Kidney epithelial cell (primary cell): ENCODE measurements around the gene TFRC. TPM values are rescaled to one million over a fixed set of nuclear protein-coding genes. Genes with fewer than 3 reads are reported as not detected.
"Not testable (repeated sequence)": the region's sequence is repeated elsewhere in the genome, so short reads cannot be mapped to it uniquely, and the experiment has no call there.

Source experiments
- DNase-seq: peaks from one replicate; pipeline ENCODE4 v3.0.0-alpha.2; 2010; ENCODE audit warnings: low read depth
- H3K27me3 ChIP-seq: 2 replicates; pipeline ENCODE4 v1.6.0; 2011; ENCODE audit warnings: low read length; ENCODE audit not compliant: control insufficient read depth, insufficient read depth
- H3K36me3 ChIP-seq: 2 replicates; pipeline ENCODE4 v1.5.1; 2011; ENCODE audit warnings: low read length; ENCODE audit not compliant: control insufficient read depth, insufficient read depth
- H3K4me3 ChIP-seq: 2 replicates; pipeline ENCODE4 v1.5.1; 2011; ENCODE audit warnings: low read depth, mild to moderate bottlenecking, control low read depth, low read length
- total RNA-seq: library from RNA; depleted of rRNA; stranded (reverse); fragments of >200 nt; gene quantifications from 2 replicates; pipeline ENCODE4 v1.2.3, GENCODE V29; 2015
- TF ChIP-seq, protein P1 (sequence below): IDR thresholded peaks from 2 replicates; pipeline ENCODE4 v1.5.1; 2011; ENCODE audit warnings: mild to moderate bottlenecking, moderate library complexity, low read length, control low read depth, inconsistent platforms; ENCODE audit not compliant: insufficient read depth, poor library complexity, severe bottlenecking

The TFRC gene
- total RNA-seq, 1 donor from 2014 or later = 97.9 TPM

GRCh38 chr3:196093317-196094111, 11.6 kb upstream of the TFRC start:
- no peaks in the 10 kb centered on the region for H3K27me3 ChIP-seq
- H3K4me3 ChIP-seq = no peak overlapping the region
- H3K36me3 ChIP-seq = no peaks in the 10 kb centered on the region
- no peak for DNase-seq
- TF ChIP-seq, protein P1, sequence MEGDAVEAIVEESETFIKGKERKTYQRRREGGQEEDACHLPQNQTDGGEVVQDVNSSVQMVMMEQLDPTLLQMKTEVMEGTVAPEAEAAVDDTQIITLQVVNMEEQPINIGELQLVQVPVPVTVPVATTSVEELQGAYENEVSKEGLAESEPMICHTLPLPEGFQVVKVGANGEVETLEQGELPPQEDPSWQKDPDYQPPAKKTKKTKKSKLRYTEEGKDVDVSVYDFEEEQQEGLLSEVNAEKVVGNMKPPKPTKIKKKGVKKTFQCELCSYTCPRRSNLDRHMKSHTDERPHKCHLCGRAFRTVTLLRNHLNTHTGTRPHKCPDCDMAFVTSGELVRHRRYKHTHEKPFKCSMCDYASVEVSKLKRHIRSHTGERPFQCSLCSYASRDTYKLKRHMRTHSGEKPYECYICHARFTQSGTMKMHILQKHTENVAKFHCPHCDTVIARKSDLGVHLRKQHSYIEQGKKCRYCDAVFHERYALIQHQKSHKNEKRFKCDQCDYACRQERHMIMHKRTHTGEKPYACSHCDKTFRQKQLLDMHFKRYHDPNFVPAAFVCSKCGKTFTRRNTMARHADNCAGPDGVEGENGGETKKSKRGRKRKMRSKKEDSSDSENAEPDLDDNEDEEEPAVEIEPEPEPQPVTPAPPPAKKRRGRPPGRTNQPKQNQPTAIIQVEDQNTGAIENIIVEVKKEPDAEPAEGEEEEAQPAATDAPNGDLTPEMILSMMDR = no peak

DNA sequence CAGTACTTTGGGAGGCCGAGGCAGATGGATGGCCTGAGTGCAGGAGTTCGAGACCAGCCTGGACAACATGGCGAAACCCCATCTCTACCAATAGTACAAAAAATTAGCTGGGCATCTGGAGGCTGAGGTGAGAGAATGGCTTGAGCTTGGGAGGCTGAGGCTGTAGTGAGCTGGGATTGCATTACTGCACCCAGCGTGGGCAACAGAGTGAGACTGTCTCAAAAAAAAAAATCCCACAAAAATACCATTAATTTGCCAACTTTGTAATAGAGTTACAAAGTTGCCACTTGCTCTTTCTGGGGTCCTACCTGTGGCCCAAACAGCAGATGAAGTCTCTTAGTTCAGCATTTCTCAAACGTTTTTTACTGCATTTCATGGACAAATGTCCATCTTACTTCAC, 6.0 kb upstream of the TFRC start:
- Histone ChIP-seq H3K27me3 (no peaks in the 10 kb centered on the region), H3K4me3 (no peak overlapping the region), H3K36me3 (no peaks in the 10 kb centered on the region)
- DNase-seq = no peak
- TF ChIP-seq, protein P1 = no peak

- Histone ChIP-seq H3K36me3 (no peaks in the 10 kb centered on the region), H3K27me3 (no peaks in the 10 kb centered on the region), H3K4me3 (peak overlapping the region; percentile 91)
- DNase-seq = no peak
- TF ChIP-seq, protein P1 = no peak
These were observed 705 bp upstream of the TFRC start for GRCh38 chr3:196082619-196082971.

- Histone ChIP-seq H3K27me3 (no peaks in the 10 kb centered on the region), H3K4me3 (peak overlapping the region; percentile 91), H3K36me3 (no peaks in the 10 kb centered on the region)
- no peak for DNase-seq
- TF ChIP-seq, protein P1 = no peak
These were observed 672 bp downstream of the TFRC start for GRCh38 chr3:196081002-196081833.

DNA sequence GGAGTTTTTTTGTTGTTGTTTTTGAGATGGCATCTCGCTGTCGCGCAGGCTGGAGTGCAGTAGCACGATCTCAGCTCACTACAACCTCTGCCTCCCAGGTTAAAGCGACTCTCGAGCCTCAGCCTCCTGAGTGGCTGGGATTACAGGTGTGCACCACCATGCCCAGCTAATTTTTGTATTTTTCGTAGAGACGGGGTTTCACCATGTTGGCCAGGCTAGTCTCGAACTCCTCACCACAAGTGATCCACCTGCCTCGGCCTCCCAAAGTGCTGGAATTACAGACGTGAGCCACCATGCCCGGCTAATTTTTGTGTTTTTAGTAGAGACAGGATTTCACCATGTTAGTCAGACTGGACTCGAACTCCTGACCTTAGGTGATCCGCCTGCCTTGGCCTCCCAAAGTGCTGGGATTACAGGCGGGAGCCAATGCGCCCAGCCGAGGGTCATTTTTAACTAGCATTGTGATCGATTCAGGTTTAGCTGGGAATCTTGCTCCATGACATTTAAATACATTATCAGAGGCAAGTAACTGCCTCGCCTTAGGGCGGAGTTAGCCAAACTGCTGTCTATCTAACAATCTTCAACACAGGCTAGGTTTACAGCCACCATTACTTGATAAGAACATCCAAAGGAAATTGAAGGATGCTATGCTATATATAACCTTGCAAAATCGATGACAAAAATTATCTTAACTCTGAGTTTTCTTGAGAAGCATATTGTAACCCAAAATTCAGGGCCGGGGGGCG, 1.6 kb downstream of the TFRC start:
- not testable (repeated sequence) for H3K36me3 ChIP-seq, H3K27me3 ChIP-seq, DNase-seq
- peak overlapping the region; percentile 91 for H3K4me3 ChIP-seq

DNA sequence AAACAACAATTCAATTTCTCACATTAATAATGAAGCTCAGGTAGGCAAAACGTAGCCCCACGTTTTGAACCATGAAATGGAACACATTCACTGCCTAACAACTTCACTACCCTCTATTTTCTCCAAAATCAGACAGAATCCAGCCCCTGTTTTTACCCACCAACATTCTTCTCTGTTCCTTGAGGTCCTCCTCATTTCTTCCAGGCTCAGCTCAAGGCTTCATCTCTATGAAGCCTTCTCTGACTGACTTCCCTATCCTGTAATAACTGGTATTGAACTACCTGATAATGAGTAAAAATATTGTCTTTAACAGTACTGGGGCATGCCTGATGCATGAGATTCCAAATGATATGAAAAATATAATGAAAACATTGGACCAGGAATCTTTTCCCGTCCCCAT, 2.2 kb downstream of the TFRC start:
- TF ChIP-seq, protein P1 = no peak
- Histone ChIP-seq H3K36me3 (no peaks in the 10 kb centered on the region), H3K4me3 (no peak overlapping the region), H3K27me3 (no peaks in the 10 kb centered on the region)
- no peak for DNase-seq
